ENCODE results near the gene SULT2A1. TPM values are rescaled to one million over a fixed set of nuclear protein-coding genes. Genes with fewer than 3 reads are reported as not detected.
A peak's percentile ranks its signal among the peaks of the same experiment; 100 is the strongest.
"Not testable (repeated sequence)": the region's sequence is repeated elsewhere in the genome, so short reads cannot be mapped to it uniquely, and the experiment has no call there.

Gene SULT2A1, protein sequence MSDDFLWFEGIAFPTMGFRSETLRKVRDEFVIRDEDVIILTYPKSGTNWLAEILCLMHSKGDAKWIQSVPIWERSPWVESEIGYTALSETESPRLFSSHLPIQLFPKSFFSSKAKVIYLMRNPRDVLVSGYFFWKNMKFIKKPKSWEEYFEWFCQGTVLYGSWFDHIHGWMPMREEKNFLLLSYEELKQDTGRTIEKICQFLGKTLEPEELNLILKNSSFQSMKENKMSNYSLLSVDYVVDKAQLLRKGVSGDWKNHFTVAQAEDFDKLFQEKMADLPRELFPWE
- not detected in 2 replicates for total RNA-seq

GRCh38 chr19:47886010-47886559 lies at the start of gene SULT2A1:
TSS of gene SULT2A1 (minus strand) at chr19:47886315. CDS start at chr19:47886257, 58 bp downstream.
- DNase-seq (ENCODE audit: low read depth in 2 of 2) = no peak

- not testable (repeated sequence) for DNase-seq (ENCODE audit: low read depth in 2 of 2)
Observed at GRCh38 chr19:47928581-47928980, 42.5 kb upstream of the SULT2A1 start.

DNA sequence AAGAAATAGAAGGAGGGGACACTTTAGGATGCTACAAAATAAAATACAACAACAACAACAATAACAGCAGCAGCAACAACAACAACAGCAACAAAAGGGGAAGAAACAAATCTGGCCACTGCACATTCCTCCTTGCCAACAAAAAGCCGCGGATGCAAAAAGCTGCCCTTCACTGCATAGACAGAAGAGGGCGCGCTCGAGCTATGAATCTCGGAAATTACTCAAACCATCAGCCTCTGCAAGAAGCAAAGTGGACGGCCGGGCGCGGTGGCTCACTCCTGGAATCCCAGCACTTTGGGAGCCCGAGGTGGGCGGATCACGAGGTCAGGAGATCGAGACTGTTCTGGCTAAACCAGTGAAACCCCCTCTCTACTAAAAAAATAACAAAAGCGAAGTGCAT lies 34.0 kb upstream of the SULT2A1 start:
- not testable (repeated sequence) for DNase-seq (ENCODE audit: low read depth in 2 of 2)

- not testable (repeated sequence) for DNase-seq (ENCODE audit: low read depth in 2 of 2)
Observed at GRCh38 chr19:47910191-47910590, 24.1 kb upstream of the SULT2A1 start.

DNA sequence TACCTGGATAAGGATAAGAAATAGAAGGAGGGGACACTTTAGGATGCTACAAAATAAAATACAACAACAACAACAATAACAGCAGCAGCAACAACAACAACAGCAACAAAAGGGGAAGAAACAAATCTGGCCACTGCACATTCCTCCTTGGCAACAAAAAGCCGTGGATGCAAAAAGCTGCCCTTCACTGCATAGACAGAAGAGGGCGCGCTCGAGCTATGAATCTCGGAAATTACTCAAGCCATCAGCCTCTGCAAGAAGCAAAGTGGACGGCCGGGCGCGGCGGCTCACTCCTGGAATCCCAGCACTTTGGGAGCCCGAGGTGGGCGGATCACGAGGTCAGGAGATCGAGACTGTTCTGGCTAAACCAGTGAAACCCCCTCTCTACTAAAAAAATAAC lies 23.2 kb upstream of the SULT2A1 start:
- DNase-seq (ENCODE audit: low read depth in 2 of 2) = not testable (repeated sequence)

GRCh38 chr19:47901370-47901769 lies 15.3 kb upstream of the SULT2A1 start:
- no peak for DNase-seq (ENCODE audit: low read depth in 2 of 2)

DNA sequence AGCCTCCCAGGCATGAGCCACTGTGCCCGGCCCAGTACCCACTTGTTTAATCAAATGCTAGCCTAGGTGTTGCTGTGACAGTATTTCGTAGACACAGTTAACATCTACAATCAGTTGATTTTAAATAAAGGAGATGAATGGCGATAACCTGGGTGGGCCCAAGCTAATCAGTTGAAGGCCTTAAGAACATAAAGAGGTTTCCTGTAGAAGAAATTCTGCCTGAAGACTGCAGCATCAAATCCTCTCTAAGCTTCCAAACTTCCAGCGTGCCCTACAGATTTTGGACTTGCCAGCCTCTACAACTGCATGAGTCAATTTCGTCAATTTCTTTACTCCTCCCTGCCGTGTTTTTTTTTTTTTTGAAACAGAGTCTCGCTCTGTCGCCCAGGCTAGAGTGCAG lies 13.2 kb upstream of the SULT2A1 start:
- DNase-seq (ENCODE audit: low read depth in 2 of 2) = no peak

DNA sequence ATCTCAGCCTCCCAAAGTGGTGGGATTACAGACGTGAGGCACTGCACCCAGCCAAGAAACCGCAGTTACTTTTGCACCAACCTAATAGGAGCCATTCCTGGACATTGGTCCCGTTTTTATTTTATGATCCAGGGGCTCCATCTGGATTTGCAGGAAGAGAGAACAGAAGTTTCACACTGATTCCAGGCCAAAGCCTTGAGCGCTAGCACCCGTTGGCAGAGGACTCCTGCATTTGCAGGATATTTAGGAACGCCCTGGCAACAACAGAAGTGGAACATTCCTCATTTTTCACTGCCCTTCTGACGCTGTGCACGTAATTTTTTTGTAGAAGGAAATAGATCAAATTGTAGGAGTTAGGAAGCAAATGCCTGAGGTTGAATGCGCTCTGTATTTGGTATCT lies 11.7 kb upstream of the SULT2A1 start:
- DNase-seq (ENCODE audit: low read depth in 2 of 2) = no peak

DNA sequence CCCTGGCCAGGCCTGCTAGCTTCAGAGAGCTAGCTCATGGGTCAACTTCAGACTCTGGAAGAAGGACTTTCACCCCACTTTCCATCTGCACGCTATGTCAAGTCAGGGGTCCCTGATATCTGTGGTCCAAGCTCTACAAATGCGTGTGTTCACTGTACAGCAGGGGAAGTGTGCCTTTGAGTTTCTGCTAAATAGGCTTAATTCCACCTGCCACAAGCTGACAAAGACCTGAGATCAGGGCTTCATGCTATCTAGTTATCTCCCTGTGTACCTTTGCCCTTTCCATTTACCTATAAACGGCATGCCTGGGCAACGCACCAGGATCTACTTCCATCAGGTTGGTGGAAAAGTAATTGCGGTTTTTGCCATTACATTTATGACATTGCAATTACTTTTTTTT lies 10.7 kb upstream of the SULT2A1 start:
- DNase-seq (ENCODE audit: low read depth in 2 of 2) = no peak

DNA sequence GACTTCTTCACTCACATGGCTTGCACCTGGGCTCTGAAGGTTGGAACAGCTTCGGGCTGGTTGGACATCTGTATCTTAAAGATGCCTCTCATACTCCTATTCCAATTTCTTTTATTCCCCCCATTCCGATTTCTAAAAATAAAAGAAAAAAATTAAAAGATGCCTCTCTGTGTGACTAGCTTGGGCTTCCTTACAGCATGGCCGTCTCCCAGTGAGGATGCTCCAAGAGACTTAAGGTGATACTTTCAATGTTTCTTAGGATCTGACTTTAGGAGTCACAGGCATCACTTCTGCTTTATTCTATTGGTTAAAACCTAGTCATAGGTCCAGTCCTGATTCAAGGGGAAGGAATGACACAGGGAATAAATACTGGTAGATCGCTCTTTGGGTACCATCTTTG lies 9.9 kb upstream of the SULT2A1 start:
- no peak for DNase-seq (ENCODE audit: low read depth in 2 of 2)

- no peak for DNase-seq (ENCODE audit: low read depth in 2 of 2)
Observed at GRCh38 chr19:47895165-47895782, 9.2 kb upstream of the SULT2A1 start.

GRCh38 chr19:47891923-47892666 lies 6.0 kb upstream of the SULT2A1 start:
- peak in 1 of 2 donors; percentile 3 for DNase-seq (ENCODE audit: low read depth in 2 of 2)

DNA sequence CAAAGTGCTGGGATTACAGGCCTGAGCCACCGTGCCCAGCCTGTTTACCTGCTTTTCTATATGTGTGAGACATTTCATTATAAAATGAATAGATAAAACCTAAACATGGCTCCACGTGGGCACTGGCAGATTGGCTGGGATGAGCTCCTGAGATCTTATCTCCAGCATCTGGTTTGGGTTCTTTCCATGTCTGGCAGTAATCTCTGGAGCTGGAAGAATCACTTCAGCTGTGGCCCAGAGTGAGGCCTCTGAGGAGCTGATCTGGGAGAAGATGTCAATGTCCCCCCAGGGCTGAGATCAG lies 5.5 kb upstream of the SULT2A1 start:
- DNase-seq (ENCODE audit: low read depth in 2 of 2) = no peak

GRCh38 chr19:47890865-47891621 lies 4.9 kb upstream of the SULT2A1 start:
- no peak for DNase-seq (ENCODE audit: low read depth in 2 of 2)

DNA sequence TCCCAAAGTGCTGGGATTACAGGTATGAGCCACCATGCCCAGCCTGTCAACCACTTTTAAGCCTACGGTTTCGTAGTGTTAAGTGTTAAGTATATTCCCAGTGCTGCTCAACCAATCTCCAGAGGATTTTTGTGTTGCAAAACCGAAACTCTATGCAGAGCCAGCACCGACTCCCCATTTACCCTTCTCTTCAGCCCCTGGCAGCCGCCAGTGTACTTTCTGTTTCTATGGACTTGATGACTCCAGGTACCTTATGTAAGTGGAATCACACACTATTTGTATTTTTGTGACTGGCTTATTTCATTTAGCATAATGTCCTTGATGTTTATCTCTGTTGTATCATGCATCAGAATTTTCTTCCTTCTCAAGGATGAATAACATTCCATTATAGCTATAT lies 1.1 kb downstream of the SULT2A1 start:
- DNase-seq (ENCODE audit: low read depth in 2 of 2) = no peak

GRCh38 chr19:47882890-47883289 lies 3.2 kb downstream of the SULT2A1 start:
- DNase-seq (ENCODE audit: low read depth in 2 of 2) = no peak

- no peak for DNase-seq (ENCODE audit: low read depth in 2 of 2)
Observed at GRCh38 chr19:47881757-47882156, 4.4 kb downstream of the SULT2A1 start.

DNA sequence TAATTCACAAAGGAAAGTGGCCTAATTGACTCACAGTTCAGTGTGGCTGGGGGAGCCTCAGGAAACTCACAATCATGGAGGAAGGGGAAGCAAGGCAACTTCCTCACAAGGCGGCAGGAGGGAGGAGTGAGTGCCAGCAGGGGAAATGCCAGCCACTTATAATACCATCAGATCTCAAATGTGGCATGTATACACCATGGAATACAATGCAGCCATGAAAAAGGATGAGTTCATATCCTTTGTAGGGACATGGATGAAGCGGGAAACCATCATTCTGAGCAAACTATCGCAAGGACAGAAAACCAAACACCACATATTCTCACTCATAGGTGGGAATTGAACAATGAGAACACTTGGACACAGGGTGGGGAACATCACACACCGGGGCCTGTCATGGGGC lies 6.7 kb downstream of the SULT2A1 start:
- not testable (repeated sequence) for DNase-seq (ENCODE audit: low read depth in 2 of 2)

DNA sequence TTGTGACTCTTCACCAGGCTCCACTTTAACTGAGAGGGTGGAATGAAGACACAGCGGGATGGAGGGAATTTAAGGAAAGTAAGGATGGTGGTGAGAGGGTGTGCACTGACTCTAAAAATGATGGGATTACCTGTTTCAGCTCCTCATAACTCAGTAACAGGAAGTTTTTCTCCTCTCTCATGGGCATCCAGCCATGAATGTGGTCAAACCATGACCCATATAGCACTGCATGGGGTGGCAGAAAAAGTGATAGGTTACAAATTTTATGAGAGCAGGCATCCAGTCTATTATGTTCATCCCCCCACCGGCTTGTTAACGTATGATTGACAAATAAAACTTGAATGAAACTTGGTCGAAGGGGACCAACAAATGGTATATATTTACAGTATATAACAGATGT lies 7.2 kb downstream of the SULT2A1 start:
- DNase-seq (ENCODE audit: low read depth in 2 of 2) = no peak

GRCh38 chr19:47865166-47865565 lies 20.9 kb downstream of the SULT2A1 start:
- DNase-seq (ENCODE audit: low read depth in 2 of 2) = no peak

- peak; percentile 67 to 79 for DNase-seq (ENCODE audit: low read depth in 2 of 2)
Observed at GRCh38 chr19:47863514-47863936, 22.6 kb downstream of the SULT2A1 start.

GRCh38 chr19:47861630-47862029 lies 24.5 kb downstream of the SULT2A1 start:
- no peak for DNase-seq (ENCODE audit: low read depth in 2 of 2)
